H1 (cell line): ENCODE results near the gene RPL19.

ENCODE experiments used
- SIN3A ChIP-seq, 2 experiments: IDR thresholded peaks in 1 of 2; conservative IDR thresholded peaks in 1 of 2; 2 replicates each; pipeline ENCODE4 v1.6.1; 2011 to 2012; ENCODE audit warnings: low read length in 2 of 2, improper control_type of control experiment in 1 of 2, low read depth in 1 of 2, mild to moderate bottlenecking in 1 of 2
- TF ChIP-seq, protein P1 (sequence below), 3 experiments: IDR thresholded peaks; 1 replicate in 2 of 3; 2 replicates in 1 of 3; pipeline versions ENCODE4 v1.5.1 to v1.6.1; 2011; ENCODE audit warnings: low read length in 3 of 3, mild to moderate bottlenecking in 3 of 3, inconsistent platforms in 2 of 3, low read depth in 1 of 3, moderate library complexity in 1 of 3; ENCODE audit not compliant: insufficient read depth in 1 of 3; ENCODE audit errors: control extremely low read depth in 1 of 3

DNA sequence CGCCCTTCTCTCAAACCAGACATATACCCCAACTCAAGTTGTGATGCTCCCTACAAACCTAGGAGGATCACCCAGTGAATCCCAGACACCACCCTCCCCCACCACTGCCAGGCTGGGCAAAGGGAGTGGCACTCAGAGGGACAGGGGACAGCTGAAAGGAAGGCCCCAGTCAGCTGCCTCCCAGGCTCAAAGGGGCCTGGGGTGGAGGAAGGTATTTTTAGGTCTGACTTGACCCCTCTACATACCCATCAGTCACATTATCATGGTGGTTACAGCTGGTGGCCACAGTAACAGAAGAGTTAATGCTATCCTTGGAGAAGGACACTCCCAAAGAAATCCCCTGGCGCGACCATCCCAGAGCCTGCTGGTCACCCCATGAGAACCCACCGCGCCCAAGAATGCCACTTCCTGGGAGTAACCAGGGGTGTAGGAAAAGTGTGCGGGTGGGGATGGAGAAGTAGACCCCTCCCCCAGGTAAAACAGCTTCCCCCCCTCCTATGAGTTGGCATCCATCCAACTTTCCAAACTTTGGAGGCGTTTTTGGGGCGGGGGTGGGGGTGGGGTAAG is 3.8 kb upstream of the RPL19 start:
- TF ChIP-seq, protein P1, sequence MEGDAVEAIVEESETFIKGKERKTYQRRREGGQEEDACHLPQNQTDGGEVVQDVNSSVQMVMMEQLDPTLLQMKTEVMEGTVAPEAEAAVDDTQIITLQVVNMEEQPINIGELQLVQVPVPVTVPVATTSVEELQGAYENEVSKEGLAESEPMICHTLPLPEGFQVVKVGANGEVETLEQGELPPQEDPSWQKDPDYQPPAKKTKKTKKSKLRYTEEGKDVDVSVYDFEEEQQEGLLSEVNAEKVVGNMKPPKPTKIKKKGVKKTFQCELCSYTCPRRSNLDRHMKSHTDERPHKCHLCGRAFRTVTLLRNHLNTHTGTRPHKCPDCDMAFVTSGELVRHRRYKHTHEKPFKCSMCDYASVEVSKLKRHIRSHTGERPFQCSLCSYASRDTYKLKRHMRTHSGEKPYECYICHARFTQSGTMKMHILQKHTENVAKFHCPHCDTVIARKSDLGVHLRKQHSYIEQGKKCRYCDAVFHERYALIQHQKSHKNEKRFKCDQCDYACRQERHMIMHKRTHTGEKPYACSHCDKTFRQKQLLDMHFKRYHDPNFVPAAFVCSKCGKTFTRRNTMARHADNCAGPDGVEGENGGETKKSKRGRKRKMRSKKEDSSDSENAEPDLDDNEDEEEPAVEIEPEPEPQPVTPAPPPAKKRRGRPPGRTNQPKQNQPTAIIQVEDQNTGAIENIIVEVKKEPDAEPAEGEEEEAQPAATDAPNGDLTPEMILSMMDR (IDR thresholded peaks at IDR 0.05; ENCODE audit: control extremely low read depth in 1 of 3, insufficient read depth in 1 of 3, low read depth in 1 of 3, low read length in 3 of 3): no peak
- no peak for TF ChIP-seq SIN3A (conservative IDR thresholded peaks at IDR 0.05 in 1 of 2, IDR thresholded peaks at IDR 0.05 in 1 of 2; ENCODE audit: low read depth in 1 of 2, low read length in 2 of 2)
